ENCODE results near the gene NRIP3. TPM values are rescaled to one million over a fixed set of nuclear protein-coding genes. Genes with fewer than 3 reads are reported as not detected.

The NRIP3 gene
- total RNA-seq (2022) (10.0 and 13.0 TPM in 2 replicates), Bru-seq, nascent RNA (percentile 63 among the genes with signal in this experiment), BruChase-seq, experiment 1, labeled RNA remaining after a 2-hour chase (percentile 61 among the genes with signal in this experiment), BruChase-seq, experiment 2, labeled RNA remaining after a 6-hour chase (percentile 73 among the genes with signal in this experiment)
- long read RNA-seq, transcript NRIP3-201 (7 exons, 3,809 nt), result major isoform, 18 of 29 reads
- long read RNA-seq, partial matches to known transcripts, result 2 of 29 reads
- long read RNA-seq, other reads (novel, unspliced or antisense), result 9 of 29 reads

GRCh38 chr11:9003573-9004182, at the start of gene NRIP3:
NRIP3 (minus strand) TSS chr11:9004001; CDS start chr11:9003935, 66 bp downstream.
- Mint-ChIP-seq H3K27ac (ENCODE audit: unreplicated experiment) (peak within 1 kb of the TSS; percentile 58), H3K27me3 (ENCODE audit: insufficient read depth, unreplicated experiment) (peaks cover 6% of the 10 kb centered on the region), H3K9me3 (ENCODE audit: unreplicated experiment) (no peaks in the 10 kb centered on the region), H3K4me3 (ENCODE audit: unreplicated experiment) (peak within 1 kb of the TSS; percentile 82), H3K36me3 (ENCODE audit: insufficient read depth, unreplicated experiment) (peaks cover 8% of the 10 kb centered on the region), H3K4me1 (ENCODE audit: low read depth, unreplicated experiment) (no peaks in the 10 kb centered on the region)
- POLR2A ChIA-PET, result interaction anchor here (0.5 to 1.0 kb wide), 6 partner anchors 13 to 1309 kb away, joined by 3 to 5 read pairs (median 4); no protein-coding TSS in a partner anchor
- CTCF ChIA-PET, result interaction anchor here (0.6 to 1.0 kb wide), 4 partner anchors 11 to 134 kb away, joined by 4 to 8 read pairs (median 6); no protein-coding TSS in a partner anchor
- intact Hi-C loops (cut with micrococcal nuclease; ENCODE audit: unreplicated experiment), result no loop called here
- H3K9me3 ChIP-seq, result no peaks in the 10 kb centered on the region; the same call in 1 of the 2 replicates
- H3K4me1 ChIP-seq, result peaks cover 11% of the 10 kb centered on the region; the same call in 1 of the 2 replicates
- H3K36me3 ChIP-seq (ENCODE audit: control insufficient read depth, insufficient read depth, low read length), result no peaks in the 10 kb centered on the region
- peak; percentile 78 to 89 for DNase-seq
- peak within 1 kb of the TSS; percentile 67 for H3K4me3 ChIP-seq (ENCODE audit: low read depth, low read length)
- BruUV-seq (replicated peaks), result no TSS peak
- TF ChIP-seq, protein P1, sequence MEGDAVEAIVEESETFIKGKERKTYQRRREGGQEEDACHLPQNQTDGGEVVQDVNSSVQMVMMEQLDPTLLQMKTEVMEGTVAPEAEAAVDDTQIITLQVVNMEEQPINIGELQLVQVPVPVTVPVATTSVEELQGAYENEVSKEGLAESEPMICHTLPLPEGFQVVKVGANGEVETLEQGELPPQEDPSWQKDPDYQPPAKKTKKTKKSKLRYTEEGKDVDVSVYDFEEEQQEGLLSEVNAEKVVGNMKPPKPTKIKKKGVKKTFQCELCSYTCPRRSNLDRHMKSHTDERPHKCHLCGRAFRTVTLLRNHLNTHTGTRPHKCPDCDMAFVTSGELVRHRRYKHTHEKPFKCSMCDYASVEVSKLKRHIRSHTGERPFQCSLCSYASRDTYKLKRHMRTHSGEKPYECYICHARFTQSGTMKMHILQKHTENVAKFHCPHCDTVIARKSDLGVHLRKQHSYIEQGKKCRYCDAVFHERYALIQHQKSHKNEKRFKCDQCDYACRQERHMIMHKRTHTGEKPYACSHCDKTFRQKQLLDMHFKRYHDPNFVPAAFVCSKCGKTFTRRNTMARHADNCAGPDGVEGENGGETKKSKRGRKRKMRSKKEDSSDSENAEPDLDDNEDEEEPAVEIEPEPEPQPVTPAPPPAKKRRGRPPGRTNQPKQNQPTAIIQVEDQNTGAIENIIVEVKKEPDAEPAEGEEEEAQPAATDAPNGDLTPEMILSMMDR (IDR thresholded peaks at IDR 0.05; ENCODE audit: insufficient read depth in 1 of 2, low read depth in 1 of 2, low read length in 1 of 2, severe bottlenecking in 1 of 2, unreplicated experiment in 1 of 2), result no peak
- H3K27me3 ChIP-seq (replicated peaks; ENCODE audit: control insufficient read depth, insufficient read depth, low read length), result no peaks in the 10 kb centered on the region; the same call in 1 of the 2 replicates

- no TSS peak for BruUV-seq (replicated peaks)
- H3K9me3 Mint-ChIP-seq (ENCODE audit: unreplicated experiment), result no peaks in the 10 kb centered on the region
- Histone ChIP-seq H3K4me3 (ENCODE audit: low read depth, low read length) (no peak overlapping the region), H3K4me1 (no peaks in the 10 kb centered on the region), H3K36me3 (ENCODE audit: control insufficient read depth, insufficient read depth, low read length) (no peaks in the 10 kb centered on the region), H3K27me3 (replicated peaks; ENCODE audit: control insufficient read depth, insufficient read depth, low read length) (no peaks in the 10 kb centered on the region), H3K9me3 (no peaks in the 10 kb centered on the region)
- TF ChIP-seq, protein P1 (IDR thresholded peaks at IDR 0.05; ENCODE audit: insufficient read depth in 1 of 2, low read depth in 1 of 2, low read length in 1 of 2, severe bottlenecking in 1 of 2, unreplicated experiment in 1 of 2), result no peak
- ChIA-PET CTCF (no interaction called here), POLR2A (no interaction called here)
- intact Hi-C loops (cut with micrococcal nuclease; ENCODE audit: unreplicated experiment), result no loop called here
- no peak for DNase-seq
- no peak overlapping the region for H3K4me3 Mint-ChIP-seq (ENCODE audit: unreplicated experiment)
- H3K36me3 Mint-ChIP-seq (ENCODE audit: insufficient read depth, unreplicated experiment), result no peaks in the 10 kb centered on the region
- H3K27me3 Mint-ChIP-seq (ENCODE audit: insufficient read depth, unreplicated experiment), result no peaks in the 10 kb centered on the region
- H3K27ac Mint-ChIP-seq (ENCODE audit: unreplicated experiment), result no peak overlapping the region
- no peaks in the 10 kb centered on the region for H3K4me1 Mint-ChIP-seq (ENCODE audit: low read depth, unreplicated experiment)
Observed at GRCh38 chr11:9052316-9052715, 48.5 kb upstream of the NRIP3 start.

- ChIA-PET CTCF (no interaction called here), POLR2A (no interaction called here)
- no peak for DNase-seq
- no peaks in the 10 kb centered on the region for H3K27me3 Mint-ChIP-seq (ENCODE audit: insufficient read depth, unreplicated experiment)
- Histone ChIP-seq H3K4me1 (no peaks in the 10 kb centered on the region), H3K4me3 (ENCODE audit: low read depth, low read length) (no peak overlapping the region), H3K9me3 (no peaks in the 10 kb centered on the region), H3K27me3 (replicated peaks; ENCODE audit: control insufficient read depth, insufficient read depth, low read length) (no peaks in the 10 kb centered on the region), H3K36me3 (ENCODE audit: control insufficient read depth, insufficient read depth, low read length) (no peaks in the 10 kb centered on the region)
- intact Hi-C loops (cut with micrococcal nuclease; ENCODE audit: unreplicated experiment), result no loop called here
- no peak overlapping the region for H3K27ac Mint-ChIP-seq (ENCODE audit: unreplicated experiment)
- H3K36me3 Mint-ChIP-seq (ENCODE audit: insufficient read depth, unreplicated experiment), result no peaks in the 10 kb centered on the region
- H3K9me3 Mint-ChIP-seq (ENCODE audit: unreplicated experiment), result no peaks in the 10 kb centered on the region
- BruUV-seq (replicated peaks), result no TSS peak
- H3K4me1 Mint-ChIP-seq (ENCODE audit: low read depth, unreplicated experiment), result no peaks in the 10 kb centered on the region
- no peak overlapping the region for H3K4me3 Mint-ChIP-seq (ENCODE audit: unreplicated experiment)
- TF ChIP-seq, protein P1 (IDR thresholded peaks at IDR 0.05; ENCODE audit: insufficient read depth in 1 of 2, low read depth in 1 of 2, low read length in 1 of 2, severe bottlenecking in 1 of 2, unreplicated experiment in 1 of 2), result no peak
Observed at GRCh38 chr11:9049959-9050358, 46.2 kb upstream of the NRIP3 start.
